ENCODE results near the gene SYT13. TPM values are rescaled to one million over a fixed set of nuclear protein-coding genes. Genes with fewer than 3 reads are reported as not detected.
"Not testable (repeated sequence)": the region's sequence is repeated elsewhere in the genome, so short reads cannot be mapped to it uniquely, and the experiment has no call there.

SYT13 gene
- total and polyA plus RNA-seq, 5 donors, result 12.8 to 28.5 (median 22.2) TPM

DNA sequence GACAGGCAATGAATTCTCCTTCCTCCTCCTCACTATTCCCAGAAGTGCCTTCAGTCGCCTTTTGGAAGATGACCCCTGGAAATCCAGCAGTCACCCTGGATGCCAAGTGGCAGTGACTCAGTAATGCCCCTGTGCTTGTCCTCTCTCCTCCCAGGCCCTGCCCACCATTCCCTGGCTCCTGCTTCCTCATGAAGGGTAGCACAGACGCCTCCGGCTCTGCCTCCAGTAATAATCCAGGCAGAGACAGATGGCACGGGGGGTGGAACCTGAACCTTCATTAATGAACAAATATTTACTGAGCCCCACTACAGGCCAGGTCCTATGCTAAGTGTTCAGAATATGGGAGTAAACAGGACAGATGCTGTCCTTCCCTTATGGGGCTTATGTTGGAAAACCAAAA is 23.2 kb downstream of the SYT13 start:
- intact Hi-C loops (cut with DNase I), result no loop called here
- Histone ChIP-seq H3K9me3 (ENCODE audit: control insufficient read depth, low read length) (no peaks in the 10 kb centered on the region), H3K27ac (ENCODE audit: low read length) (no peak overlapping the region), H3K4me3 (ENCODE audit: low read length) (no peak overlapping the region), H3K4me1 (ENCODE audit: control insufficient read depth, insufficient read depth, low read length) (peaks cover 3% of the 10 kb centered on the region), H3K27me3 (ENCODE audit: control insufficient read depth, insufficient read depth) (no peaks in the 10 kb centered on the region)
- WGBS, result 72% methylated on average over 4 of the region's 4 CpGs
- ATAC-seq (no peak), DNase-seq (no peak)

DNA sequence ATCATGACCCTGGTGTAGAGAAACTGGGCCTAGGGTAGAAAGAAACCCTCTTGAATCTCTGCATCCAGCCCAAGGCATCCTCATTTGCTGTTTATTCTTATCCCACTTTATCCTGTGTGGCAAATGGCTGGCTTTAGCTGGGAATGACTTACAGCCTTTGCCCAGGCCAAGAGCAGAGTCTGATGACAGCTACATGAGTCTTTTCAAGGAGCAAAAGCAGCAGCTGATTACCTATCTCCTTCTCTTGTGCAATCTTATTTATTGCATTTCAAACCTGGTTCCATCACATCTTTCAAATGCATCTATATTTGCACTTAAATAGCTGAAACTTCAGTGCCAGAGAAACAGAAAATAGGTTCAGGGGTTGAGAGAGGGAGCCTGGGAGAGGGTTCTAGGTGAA is 26.1 kb downstream of the SYT13 start:
- no peaks in the 10 kb centered on the region for H3K27me3 ChIP-seq (ENCODE audit: control insufficient read depth, insufficient read depth)
- no peak overlapping the region for H3K4me3 ChIP-seq (ENCODE audit: low read length)
- no peak for DNase-seq
- H3K27ac ChIP-seq (ENCODE audit: low read length), result no peak overlapping the region
- intact Hi-C loops (cut with DNase I), result no loop called here
- H3K4me1 ChIP-seq (ENCODE audit: control insufficient read depth, insufficient read depth, low read length), result peaks cover 3% of the 10 kb centered on the region
- no peaks in the 10 kb centered on the region for H3K9me3 ChIP-seq (ENCODE audit: control insufficient read depth, low read length)
- ATAC-seq, result no peak

DNA sequence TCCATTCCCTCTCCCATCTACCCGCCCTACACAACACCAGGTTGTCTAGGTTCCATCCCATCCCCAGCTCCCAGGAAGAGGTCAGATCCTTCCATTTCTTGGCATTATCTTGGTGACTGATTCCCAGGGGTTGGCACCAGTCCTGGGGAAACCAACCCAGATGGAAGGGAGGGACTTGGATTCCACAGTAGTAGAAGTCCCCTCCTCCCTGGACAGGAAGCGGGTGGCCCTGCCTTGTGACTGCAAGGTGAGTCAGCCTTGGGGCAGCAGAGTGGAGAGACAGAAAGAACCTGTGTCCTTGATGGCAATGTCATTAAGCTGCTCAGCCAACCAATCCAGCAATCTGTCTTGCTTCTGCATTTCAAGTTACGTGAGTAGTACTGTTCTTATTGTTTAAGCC is 26.5 kb downstream of the SYT13 start:
- Histone ChIP-seq H3K9me3 (ENCODE audit: control insufficient read depth, low read length) (no peaks in the 10 kb centered on the region), H3K4me3 (ENCODE audit: low read length) (no peak overlapping the region), H3K27me3 (ENCODE audit: control insufficient read depth, insufficient read depth) (no peaks in the 10 kb centered on the region), H3K27ac (ENCODE audit: low read length) (no peak overlapping the region), H3K4me1 (ENCODE audit: control insufficient read depth, insufficient read depth, low read length) (peaks cover 3% of the 10 kb centered on the region)
- 92% methylated on average over 3 of the region's 3 CpGs for WGBS
- intact Hi-C loops (cut with DNase I), result no loop called here
- DNase-seq (no peak), ATAC-seq (peak in 1 of 2 donors; percentile 37)

DNA sequence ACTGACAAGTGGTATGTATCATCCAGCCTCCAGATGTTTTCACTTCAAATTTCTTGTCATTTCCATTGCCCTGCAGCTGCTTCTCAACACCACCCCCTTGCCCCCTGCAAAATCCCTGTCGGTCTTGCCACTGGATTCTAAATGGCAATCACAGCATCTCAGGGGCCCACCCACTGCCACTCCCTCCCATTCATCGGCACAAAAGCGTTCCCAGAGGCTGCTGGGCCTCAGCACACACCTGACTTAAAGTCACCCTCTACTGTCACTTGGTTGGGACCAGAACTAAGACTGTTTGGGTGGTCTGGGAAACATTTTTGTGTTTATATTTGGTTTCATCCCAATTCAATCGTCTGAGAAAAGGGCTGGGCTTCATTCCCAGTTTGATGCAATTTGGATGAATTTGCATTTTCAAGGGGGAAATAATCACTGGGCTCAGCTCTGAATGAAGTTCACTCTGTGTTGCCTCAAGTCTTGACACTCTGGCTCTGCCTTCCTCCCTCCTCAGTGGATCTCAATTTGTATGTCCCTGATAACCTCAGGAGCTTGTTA is 27.1 kb downstream of the SYT13 start:
- ATAC-seq, result no peak
- no peak overlapping the region for H3K27ac ChIP-seq (ENCODE audit: low read length)
- intact Hi-C loops (cut with DNase I), result no loop called here
- no peak overlapping the region for H3K4me3 ChIP-seq (ENCODE audit: low read length)
- no peaks in the 10 kb centered on the region for H3K27me3 ChIP-seq (ENCODE audit: control insufficient read depth, insufficient read depth)
- DNase-seq, result no peak
- peaks cover 3% of the 10 kb centered on the region for H3K4me1 ChIP-seq (ENCODE audit: control insufficient read depth, insufficient read depth, low read length)
- WGBS, result 45% methylated on average over 4 of the region's 4 CpGs
- H3K9me3 ChIP-seq (ENCODE audit: control insufficient read depth, low read length), result no peaks in the 10 kb centered on the region

DNA sequence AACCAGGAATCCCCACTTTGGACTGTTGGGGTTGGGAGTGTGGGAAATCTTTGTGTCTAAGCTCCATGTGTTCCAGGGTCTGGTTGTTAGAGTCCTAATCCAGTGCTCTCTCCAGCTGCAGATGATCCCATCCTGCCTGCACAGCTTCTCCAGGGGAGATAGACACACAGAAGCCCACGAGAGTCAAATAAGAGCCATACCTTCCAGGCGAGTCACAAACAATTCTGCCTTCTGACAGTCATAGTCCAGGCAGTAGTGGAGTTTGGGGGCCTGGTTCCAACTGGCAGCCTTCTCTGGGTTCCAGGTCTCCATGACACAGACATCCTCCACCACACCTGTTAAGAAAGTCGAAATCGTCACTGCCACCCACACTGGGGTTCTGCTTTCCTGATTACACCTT is 32.1 kb downstream of the SYT13 start:
- Histone ChIP-seq H3K4me3 (ENCODE audit: low read length) (no peak overlapping the region), H3K9me3 (ENCODE audit: control insufficient read depth, low read length) (no peaks in the 10 kb centered on the region), H3K27me3 (ENCODE audit: control insufficient read depth, insufficient read depth) (no peaks in the 10 kb centered on the region), H3K4me1 (ENCODE audit: control insufficient read depth, insufficient read depth, low read length) (no peaks in the 10 kb centered on the region), H3K27ac (ENCODE audit: low read length) (no peak overlapping the region)
- 78% methylated on average over 4 of the region's 4 CpGs for WGBS
- ATAC-seq, result no peak
- DNase-seq, result no peak
- intact Hi-C loops (cut with DNase I), result no loop called here

DNA sequence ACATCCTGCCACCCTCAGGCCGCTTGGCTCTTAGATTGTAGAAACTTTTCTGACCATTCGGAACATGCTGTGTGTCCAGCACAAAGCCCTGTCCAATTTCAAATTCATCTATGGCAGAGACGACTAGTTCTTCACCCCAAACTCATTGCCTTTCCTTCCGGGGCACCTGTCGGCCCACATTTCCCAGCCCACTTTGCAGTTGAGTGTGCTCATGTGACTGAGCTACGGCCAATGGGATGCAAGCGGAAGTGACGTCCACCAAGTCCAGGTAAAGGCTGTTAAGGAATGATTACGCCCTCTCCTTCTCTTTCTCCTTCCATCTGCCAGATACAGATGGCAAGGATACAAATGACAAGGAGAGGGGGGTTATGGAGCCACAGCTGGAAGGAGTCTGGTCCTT is 32.5 kb downstream of the SYT13 start:
- no peak for ATAC-seq
- intact Hi-C loops (cut with DNase I), result no loop called here
- DNase-seq, result no peak

DNA sequence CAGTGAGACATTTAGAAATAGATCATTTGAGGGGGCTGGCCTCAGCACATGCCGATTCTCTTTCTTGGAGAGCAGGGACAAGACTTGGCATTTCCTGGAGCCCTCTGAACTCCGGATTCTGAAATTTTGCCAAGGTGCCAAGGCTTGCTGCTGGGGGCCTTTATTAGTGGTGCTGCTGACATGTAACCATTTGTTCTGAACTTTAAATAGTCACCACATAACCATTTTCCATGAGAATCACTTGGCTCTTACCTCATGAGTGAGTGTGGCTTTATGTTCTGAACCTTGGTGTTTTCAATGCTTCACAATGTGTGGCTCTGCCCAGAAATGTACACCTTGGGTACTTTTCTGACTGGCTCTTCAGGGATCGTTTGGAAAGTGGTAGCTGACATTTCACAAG is 33.3 kb downstream of the SYT13 start:
- H3K27ac ChIP-seq (ENCODE audit: low read length), result no peak overlapping the region
- DNase-seq (no peak), ATAC-seq (no peak)
- intact Hi-C loops (cut with DNase I), result no loop called here
- no peaks in the 10 kb centered on the region for H3K27me3 ChIP-seq (ENCODE audit: control insufficient read depth, insufficient read depth)
- WGBS, result 59% methylated on average over 3 of the region's 3 CpGs
- no peaks in the 10 kb centered on the region for H3K4me1 ChIP-seq (ENCODE audit: control insufficient read depth, insufficient read depth, low read length)
- H3K4me3 ChIP-seq (ENCODE audit: low read length), result no peak overlapping the region
- H3K9me3 ChIP-seq (ENCODE audit: control insufficient read depth, low read length), result no peaks in the 10 kb centered on the region

More for the DNA sequence above, 32.5 kb downstream of the SYT13 start:
- Histone ChIP-seq H3K9me3 (ENCODE audit: control insufficient read depth, low read length) (no peaks in the 10 kb centered on the region), H3K4me1 (ENCODE audit: control insufficient read depth, insufficient read depth, low read length) (no peaks in the 10 kb centered on the region), H3K4me3 (ENCODE audit: low read length) (no peak overlapping the region), H3K27me3 (ENCODE audit: control insufficient read depth, insufficient read depth) (no peaks in the 10 kb centered on the region), H3K27ac (ENCODE audit: low read length) (no peak overlapping the region)
- 84% methylated on average over 9 of the region's 9 CpGs for WGBS

DNA sequence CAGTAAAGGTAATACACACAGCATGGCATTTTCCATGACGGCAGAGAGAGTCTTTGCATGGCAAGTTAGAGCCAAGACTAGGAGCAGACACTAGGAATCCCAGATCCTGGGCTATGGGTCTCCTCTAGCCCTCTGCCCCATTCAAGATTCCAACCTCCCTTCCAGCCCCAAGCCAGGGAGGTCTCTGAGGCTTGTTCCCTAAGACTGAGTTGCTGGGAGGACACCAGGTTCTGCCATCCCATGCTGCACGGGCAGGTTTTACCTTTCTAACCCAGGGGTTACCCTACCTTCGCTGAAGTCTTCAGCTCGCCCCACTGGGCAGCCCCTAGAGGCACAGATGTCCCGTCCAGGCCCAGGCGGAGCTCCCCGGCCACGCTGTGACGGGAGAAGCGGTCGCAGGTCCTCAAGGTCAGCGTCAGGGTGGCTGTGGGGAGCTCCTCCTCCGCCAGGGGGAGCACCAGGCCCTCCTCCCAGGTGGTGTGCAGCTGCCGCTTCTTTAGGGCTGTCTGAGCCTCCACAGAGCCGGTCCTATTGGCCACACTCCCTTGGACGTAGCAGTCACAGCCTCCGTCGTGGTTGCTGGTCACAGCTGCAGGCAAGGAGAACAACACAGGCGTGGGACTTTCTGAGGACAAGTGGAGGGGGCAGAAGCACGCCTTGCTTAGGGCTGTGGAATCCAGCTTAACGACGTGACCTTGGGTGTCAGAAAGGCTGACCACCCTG is 33.8 kb downstream of the SYT13 start:
- no peaks in the 10 kb centered on the region for H3K9me3 ChIP-seq (ENCODE audit: control insufficient read depth, low read length)
- H3K4me1 ChIP-seq (ENCODE audit: control insufficient read depth, insufficient read depth, low read length), result no peaks in the 10 kb centered on the region
- H3K27me3 ChIP-seq (ENCODE audit: control insufficient read depth, insufficient read depth), result no peaks in the 10 kb centered on the region
- 58% methylated on average over 22 of the region's 22 CpGs for WGBS
- H3K4me3 ChIP-seq (ENCODE audit: low read length), result no peak overlapping the region
- ATAC-seq (peak; percentile 84 to 88), DNase-seq (peak; percentile 39 to 85 (median 80))
- no peak overlapping the region for H3K27ac ChIP-seq (ENCODE audit: low read length)
- intact Hi-C loops (cut with DNase I), result no loop called here

DNA sequence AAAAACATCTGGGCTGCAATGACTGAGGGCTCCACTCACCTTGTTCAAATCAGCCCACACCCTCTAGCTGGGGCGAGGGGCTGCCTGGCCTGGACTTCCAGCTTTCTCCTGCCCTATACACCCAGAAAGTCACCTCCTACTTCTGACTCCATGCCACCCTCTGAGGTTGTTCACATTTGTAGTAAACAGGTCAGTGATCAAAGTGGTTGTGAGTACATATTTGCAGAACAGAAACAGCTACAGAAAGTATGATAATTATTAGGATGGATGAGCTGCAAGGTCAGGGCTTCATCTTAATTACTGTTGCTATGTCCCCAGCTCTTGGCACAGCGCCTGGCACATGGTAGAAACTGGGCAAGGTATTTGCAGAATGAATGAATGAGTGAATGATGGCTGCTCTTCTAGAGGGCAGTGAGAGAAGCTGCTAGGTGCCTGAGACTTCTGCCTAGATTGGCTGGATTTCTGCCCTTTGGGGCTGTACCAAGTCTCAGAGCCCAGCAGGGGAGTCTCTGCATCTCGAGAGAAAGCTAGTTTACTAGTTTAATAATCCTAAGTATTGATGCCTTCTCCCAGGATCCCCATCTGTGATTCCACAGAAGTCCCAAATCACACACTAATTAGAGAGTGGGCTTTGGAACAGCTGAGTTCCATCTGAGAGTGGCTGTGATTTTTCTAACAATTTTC is 36.0 kb downstream of the SYT13 start:
- Histone ChIP-seq H3K4me1 (ENCODE audit: control insufficient read depth, insufficient read depth, low read length) (peaks cover 3% of the 10 kb centered on the region), H3K4me3 (ENCODE audit: low read length) (no peak overlapping the region), H3K9me3 (ENCODE audit: control insufficient read depth, low read length) (no peaks in the 10 kb centered on the region), H3K27me3 (ENCODE audit: control insufficient read depth, insufficient read depth) (no peaks in the 10 kb centered on the region), H3K27ac (ENCODE audit: low read length) (no peak overlapping the region)
- WGBS, result 69% methylated on average over 3 of the region's 3 CpGs
- DNase-seq (no peak), ATAC-seq (no peak)
- intact Hi-C loops (cut with DNase I), result no loop called here

DNA sequence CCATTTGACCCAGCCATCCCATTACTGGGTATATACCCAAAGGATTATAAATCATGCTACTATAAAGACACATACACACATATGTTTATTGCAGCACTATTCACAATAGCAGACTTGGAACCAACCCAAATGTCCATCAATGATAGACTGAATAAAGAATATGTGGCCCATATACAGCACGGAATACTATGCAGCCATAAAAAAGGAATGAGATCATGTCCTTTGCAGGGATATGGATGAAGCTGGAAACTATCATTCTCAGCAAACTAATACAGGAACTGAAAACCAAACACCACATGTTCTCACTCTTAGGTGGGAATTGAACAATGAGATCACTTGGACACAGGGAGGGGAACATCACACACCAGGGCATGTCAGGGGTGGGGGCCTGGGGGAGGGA is 36.8 kb downstream of the SYT13 start:
- H3K27me3 ChIP-seq (ENCODE audit: control insufficient read depth, insufficient read depth); H3K4me3 ChIP-seq (ENCODE audit: low read length); ATAC-seq; intact Hi-C loops (cut with DNase I); H3K27ac ChIP-seq (ENCODE audit: low read length); H3K4me1 ChIP-seq (ENCODE audit: control insufficient read depth, insufficient read depth, low read length); DNase-seq; H3K9me3 ChIP-seq (ENCODE audit: control insufficient read depth, low read length): not testable (repeated sequence)
- WGBS, result 97% methylated on average over 1 of the region's 1 CpG

DNA sequence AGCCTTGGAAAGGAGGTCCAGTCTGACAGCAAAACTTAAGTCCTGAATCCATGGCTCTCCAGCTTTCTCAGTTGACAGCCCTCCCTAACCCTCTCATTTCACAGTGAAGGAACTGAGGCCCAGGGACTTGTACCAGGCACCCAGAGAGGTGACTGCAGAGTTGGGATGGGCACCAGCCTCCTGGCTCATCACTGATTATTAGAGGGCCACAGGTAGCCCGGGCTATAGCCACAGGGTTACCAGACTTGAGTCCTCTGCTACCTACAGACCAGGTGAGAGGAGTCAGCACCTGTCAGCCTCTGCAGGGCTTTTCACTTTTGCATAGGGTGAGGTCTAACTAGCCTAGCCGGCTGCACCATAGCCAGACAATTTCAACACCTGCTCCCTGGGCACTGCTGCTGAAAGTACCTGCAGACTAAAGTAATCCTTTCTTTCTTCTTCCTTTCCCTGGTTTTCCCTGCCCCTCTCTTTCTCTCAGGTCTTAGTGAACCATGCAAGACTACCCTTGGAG is 37.6 kb downstream of the SYT13 start:
- ATAC-seq, result no peak

More for the DNA sequence above, 37.6 kb downstream of the SYT13 start:
- WGBS, result 95% methylated on average over 2 of the region's 2 CpGs
- intact Hi-C loops (cut with DNase I), result no loop called here
- Histone ChIP-seq H3K27ac (ENCODE audit: low read length) (no peak overlapping the region), H3K4me1 (ENCODE audit: control insufficient read depth, insufficient read depth, low read length) (peaks cover 3% of the 10 kb centered on the region), H3K4me3 (ENCODE audit: low read length) (no peak overlapping the region), H3K27me3 (ENCODE audit: control insufficient read depth, insufficient read depth) (no peaks in the 10 kb centered on the region), H3K9me3 (ENCODE audit: control insufficient read depth, low read length) (no peaks in the 10 kb centered on the region)
- no peak for DNase-seq

All from right cardiac atrium (tissue), 5 donors.